GM12892 (cell line): Measurements from ENCODE around the gene SVBP.
"Not testable (repeated sequence)": the region's sequence is repeated elsewhere in the genome, so short reads cannot be mapped to it uniquely, and the experiment has no call there.

ENCODE experiments used
- DNase-seq: peaks from one replicate; pipeline ENCODE4 v3.0.0; 2011; ENCODE audit not compliant: insufficient read length
- FAIRE-seq: peaks from 2 replicates; lab custom pipeline; 2011; peaks lifted over from hg19 to GRCh38; lab: Jason Lieb, UNC
- POLR2A ChIP-seq: IDR thresholded peaks from 2 replicates; pipeline ENCODE4 v1.6.1; 2011; ENCODE audit warnings: low read depth, low read length, control low read depth
- POLR2AphosphoS5 ChIP-seq: IDR thresholded peaks from 2 replicates; pipeline ENCODE4 v1.6.1; 2011; ENCODE audit warnings: low read depth, low read length, control low read depth
- TAF1 ChIP-seq: IDR thresholded peaks from 2 replicates; pipeline ENCODE4 v1.6.1; 2011; ENCODE audit warnings: low read depth, mild to moderate bottlenecking, control low read depth, low read length, borderline replicate concordance

Gene SVBP

DNA sequence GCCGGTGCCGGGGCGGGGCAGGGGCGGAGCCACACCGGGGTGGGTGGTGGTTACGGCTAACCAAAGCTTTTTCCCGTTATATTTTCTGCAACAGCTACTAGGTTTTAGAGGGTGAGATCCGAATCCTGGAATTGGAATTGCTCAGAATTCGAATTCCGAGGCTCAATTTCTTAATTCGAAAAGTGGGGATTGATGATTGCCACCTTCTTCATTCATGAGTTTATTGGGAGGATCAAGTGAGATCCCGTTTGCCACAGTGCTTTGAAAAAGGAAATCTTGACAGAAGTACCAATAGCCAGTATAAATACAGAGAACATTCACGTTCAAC is 207 bp upstream of the SVBP start:
- no peak for TF ChIP-seq TAF1
- no peak for TF ChIP-seq POLR2A
- TF ChIP-seq POLR2AphosphoS5: no peak
- no peak for FAIRE-seq

DNA sequence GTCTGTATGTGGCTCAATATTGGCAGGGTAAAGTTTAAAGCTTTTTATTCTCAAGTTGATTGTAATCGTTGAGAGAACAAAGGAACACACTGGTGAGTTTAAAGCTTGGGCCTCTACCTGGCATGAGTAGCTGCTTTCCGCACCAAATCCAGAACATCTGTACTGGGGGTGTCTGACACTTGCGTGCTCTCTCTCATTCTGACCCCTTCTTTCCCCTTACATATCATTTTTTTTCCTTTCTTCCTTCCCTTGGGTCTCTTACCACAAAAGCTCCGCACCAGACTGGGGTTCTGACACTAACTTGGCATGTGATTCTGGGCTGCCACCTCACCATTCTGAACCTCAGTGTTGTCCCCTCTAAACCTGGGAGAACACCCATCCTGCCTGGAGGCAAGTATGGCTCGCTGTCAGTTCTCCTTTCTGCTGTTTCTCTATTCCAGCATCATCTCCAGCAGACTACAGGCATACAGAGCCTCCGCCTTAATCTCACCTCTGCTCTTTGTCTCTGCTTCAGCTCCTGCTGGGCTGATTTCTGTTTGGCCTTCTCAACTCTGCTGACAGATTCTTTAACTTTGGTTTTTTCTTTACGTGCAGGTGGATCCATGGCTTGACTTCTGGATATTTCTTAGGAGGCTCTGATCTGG is 1.1 kb downstream of the SVBP start:
- TF ChIP-seq TAF1 (no peak), POLR2AphosphoS5 (no peak), POLR2A (no peak)
- DNase-seq: no peak
- FAIRE-seq: no peak

More for the DNA sequence above, 207 bp upstream of the SVBP start:
- DNase-seq: no peak

GRCh38 chr1:42814815-42815214 is 2.4 kb downstream of the SVBP start:
- not testable (repeated sequence) for DNase-seq, FAIRE-seq

DNA sequence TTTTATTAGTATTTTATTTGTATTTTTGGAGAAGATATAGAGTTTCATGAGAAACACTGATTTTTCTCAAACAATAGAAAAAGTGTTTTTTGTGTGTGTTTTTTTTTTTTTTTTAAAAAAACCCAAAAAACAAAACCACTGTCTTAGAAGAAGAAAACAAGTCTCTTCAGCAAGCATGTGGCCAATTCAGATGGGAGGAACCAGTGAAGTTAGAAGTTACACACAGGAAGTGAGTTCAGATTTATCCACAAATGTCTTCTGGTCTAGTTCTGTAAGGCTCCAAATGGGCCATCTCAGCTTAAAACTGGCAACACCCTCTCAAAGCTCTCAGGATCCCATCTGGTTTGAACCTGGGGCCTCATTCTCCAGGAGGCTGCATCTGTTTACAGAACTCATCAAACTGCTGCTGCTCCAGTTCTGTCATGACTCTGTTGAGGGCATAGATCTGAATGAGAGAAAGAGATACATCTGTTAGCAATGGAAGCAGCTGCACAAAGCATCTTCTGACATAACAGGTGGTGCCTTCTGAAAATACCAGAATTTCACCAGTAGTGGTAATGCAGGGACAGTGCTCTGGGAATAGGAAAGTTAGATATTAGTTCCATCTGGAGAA is 10.0 kb downstream of the SVBP start:
- TF ChIP-seq POLR2A (no peak), POLR2AphosphoS5 (no peak), TAF1 (no peak)
- FAIRE-seq (no peak), DNase-seq (no peak)

DNA sequence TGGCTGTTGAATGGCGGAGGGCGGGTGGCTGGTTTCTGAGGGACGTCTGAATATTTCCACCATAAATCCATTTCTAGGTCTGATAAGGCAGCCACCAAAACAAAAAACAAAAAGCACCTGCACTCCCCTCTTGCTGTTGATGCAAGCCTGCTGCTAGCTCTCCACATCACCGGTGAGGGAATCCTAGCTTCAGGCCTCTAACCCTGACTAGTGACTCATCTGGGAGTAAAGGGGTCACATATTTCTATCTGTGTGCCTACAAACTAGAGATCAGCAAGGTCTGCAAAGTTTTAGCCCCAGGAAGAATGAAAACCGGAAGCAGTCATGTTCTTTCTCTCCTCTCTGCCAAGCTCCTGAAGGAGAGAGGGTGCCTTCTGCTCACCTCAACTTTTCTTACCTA is 10.6 kb downstream of the SVBP start:
- TF ChIP-seq POLR2AphosphoS5 (no peak), TAF1 (no peak), POLR2A (no peak)
- no peak for DNase-seq
- FAIRE-seq: no peak

- TF ChIP-seq TAF1 (no peak), POLR2A (no peak), POLR2AphosphoS5 (no peak)
- FAIRE-seq: no peak
- no peak for DNase-seq
These were observed 11.0 kb downstream of the SVBP start for GRCh38 chr1:42806171-42806570.

DNA sequence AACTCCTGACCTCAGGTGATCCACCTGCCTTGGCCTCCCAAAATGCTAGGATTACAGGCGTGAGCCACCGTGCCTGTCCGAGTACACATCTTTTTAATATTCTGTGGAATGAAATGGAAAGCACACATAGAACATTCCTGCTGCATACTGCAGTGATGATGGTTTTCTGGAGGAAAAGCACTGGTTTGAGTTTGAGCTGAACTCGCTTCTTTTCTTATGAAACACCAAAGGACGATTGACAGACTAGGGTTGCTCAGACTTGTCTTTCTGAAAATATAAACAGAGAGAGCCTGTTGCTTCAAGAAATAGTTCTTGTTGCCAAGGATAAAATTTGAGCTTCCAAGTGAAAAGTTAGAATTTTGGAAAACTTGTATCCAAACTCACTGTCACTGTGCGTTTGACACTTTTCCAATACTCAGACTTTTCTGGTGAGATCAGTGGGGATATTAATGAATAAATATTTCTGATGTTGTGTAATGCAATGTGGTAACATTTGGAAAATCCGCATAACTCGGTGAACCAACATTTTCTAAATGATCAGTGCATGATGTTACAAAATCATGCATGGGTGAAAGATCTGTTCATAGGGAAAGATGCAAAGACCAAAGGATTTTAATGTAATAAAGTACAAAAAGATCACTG is 15.2 kb downstream of the SVBP start:
- FAIRE-seq: no peak
- TF ChIP-seq TAF1: no peak
- no peak for TF ChIP-seq POLR2AphosphoS5
- no peak for TF ChIP-seq POLR2A
- no peak for DNase-seq

DNA sequence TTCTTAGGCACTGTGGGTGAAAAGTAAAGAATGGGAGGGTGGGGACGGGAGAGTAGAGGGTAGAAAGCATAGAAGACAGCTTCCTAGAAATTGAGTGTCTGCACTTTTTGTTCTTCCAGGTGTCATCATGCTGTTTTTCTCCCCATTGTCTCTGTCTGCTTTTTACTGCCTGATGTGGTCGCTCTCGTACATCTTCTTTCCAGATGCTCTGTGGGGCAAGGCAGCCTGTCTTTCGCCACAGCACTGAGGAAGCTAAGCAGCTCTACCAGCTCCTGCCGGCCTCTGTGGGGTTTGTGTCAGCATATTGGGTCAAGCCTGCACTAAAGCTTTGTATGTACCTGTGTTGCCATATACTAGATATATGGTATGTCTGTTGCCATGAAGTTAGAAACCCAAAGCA is 19.2 kb downstream of the SVBP start:
- FAIRE-seq: no peak
- no peak for DNase-seq
- no peak for TF ChIP-seq POLR2AphosphoS5

- TF ChIP-seq POLR2A: no peak
- no peak for TF ChIP-seq POLR2AphosphoS5
- no peak for TF ChIP-seq TAF1
- DNase-seq (no peak), FAIRE-seq (peak; percentile 9)
These were observed 19.8 kb downstream of the SVBP start for GRCh38 chr1:42797414-42797813.

DNA sequence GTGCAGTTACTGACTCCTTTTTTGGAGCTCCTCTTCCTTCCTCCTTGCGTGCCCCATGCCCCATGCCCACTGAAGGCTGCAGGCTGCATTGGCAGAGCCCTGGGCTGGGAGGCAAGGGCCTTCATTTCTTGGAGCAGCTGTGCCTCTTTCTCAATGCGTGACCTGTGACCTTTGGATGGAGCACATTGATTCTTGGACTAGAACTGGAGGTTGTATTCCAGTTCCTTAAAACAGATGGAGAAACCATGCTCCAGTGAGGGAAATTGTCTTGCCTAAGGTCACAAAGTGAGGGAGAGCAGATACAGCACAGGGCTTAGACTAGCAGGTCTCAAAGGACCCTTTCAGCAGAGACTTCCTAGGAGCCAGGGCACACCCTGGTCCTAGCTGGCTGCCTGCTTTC is 23.4 kb downstream of the SVBP start:
- TF ChIP-seq POLR2AphosphoS5: no peak
- TF ChIP-seq TAF1: no peak
- no peak for TF ChIP-seq POLR2A
- DNase-seq (no peak), FAIRE-seq (no peak)

- TF ChIP-seq POLR2AphosphoS5 (no peak), TAF1 (no peak), POLR2A (no peak)
- no peak for DNase-seq
- FAIRE-seq: no peak
These were observed 29.2 kb downstream of the SVBP start for GRCh38 chr1:42788021-42788420.

DNA sequence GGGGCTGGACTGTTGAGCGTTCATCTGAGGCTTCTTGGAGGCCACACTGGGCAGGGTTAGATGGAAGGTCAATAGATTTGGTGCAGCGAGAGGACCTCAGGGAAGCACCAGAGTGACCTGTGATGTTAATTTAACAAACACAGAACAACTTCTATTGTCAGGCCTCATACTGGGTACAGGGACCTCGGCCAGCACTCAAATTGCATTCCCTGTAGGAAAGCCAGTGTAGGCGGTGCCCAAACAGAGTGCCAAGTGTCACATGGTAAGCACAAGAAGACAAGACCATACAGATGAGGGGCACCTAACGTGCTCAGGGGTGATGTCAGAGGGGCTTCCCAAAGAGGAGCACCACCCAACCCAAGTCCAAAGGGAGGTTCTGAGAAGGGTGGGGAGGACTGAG is 31.1 kb downstream of the SVBP start:
- FAIRE-seq (no peak), DNase-seq (no peak)
- TF ChIP-seq TAF1 (no peak), POLR2A (no peak), POLR2AphosphoS5 (no peak)
